ENCODE results near the gene SPZ1.

SPZ1 gene

GRCh38 chr5:80318212-80318611 lies 1.6 kb upstream of the SPZ1 start:
- Histone ChIP-seq H3K23ac (ENCODE audit: low read length in 2 of 2) (no peak overlapping the region), H3K9me3 (ENCODE audit: control insufficient read depth, low read length) (no peaks in the 10 kb centered on the region), H3K4ac (ENCODE audit: low read depth in 1 of 2, low read length in 2 of 2) (no peak overlapping the region), H4K91ac (ENCODE audit: low read length) (no peak overlapping the region), H4K8ac (ENCODE audit: low read length) (no peak overlapping the region), H3K4me1 (ENCODE audit: control insufficient read depth, insufficient read depth, low read depth, low read length) (no peaks in the 10 kb centered on the region), H3K4me3 (ENCODE audit: insufficient read depth in 1 of 2, low read depth in 1 of 2, low read length in 2 of 2) (no peak overlapping the region), H3K79me1 (replicated peaks; ENCODE audit: low read length, poor library complexity, severe bottlenecking) (no peaks in the 10 kb centered on the region), H3K18ac (ENCODE audit: low read depth in 1 of 2, low read length in 2 of 2) (no peak overlapping the region), H3K27me3 (ENCODE audit: control insufficient read depth in 1 of 2, insufficient read depth in 1 of 2, low read length in 2 of 2) (peaks cover 15 to 36% of the 10 kb centered on the region in 2 experiments), H2AFZ (ENCODE audit: low read depth, low read length) (no peak overlapping the region), H3K36me3 (ENCODE audit: control insufficient read depth in 1 of 2, insufficient read depth in 2 of 2, low read depth in 1 of 2, low read length in 2 of 2) (no peaks in the 10 kb centered on the region), H2BK5ac (ENCODE audit: low read depth, low read length, poor library complexity, severe bottlenecking) (no peak overlapping the region), H3K4me2 (ENCODE audit: low read length, poor library complexity, severe bottlenecking) (no peak overlapping the region), H2BK12ac (ENCODE audit: low read length in 2 of 2) (no peak overlapping the region), H3K27ac (ENCODE audit: low read length, poor library complexity, severe bottlenecking) (no peak overlapping the region), H2BK15ac (ENCODE audit: low read depth, poor library complexity, severe bottlenecking) (no peak overlapping the region), H3K14ac (ENCODE audit: low read length in 2 of 2) (no peak overlapping the region), H2AK5ac (ENCODE audit: low read length, severe bottlenecking) (no peak overlapping the region), H3K9ac (ENCODE audit: low read length) (peak overlapping the region; percentile 6), H2BK120ac (ENCODE audit: low read depth, low read length) (no peak overlapping the region)
- no peak for DNase-seq
- 36% methylated on average over 1 of the region's 1 CpG for WGBS

- H2AFZ ChIP-seq (ENCODE audit: low read depth, low read length): no peak overlapping the region
- no peak overlapping the region for H2BK120ac ChIP-seq (ENCODE audit: low read depth, low read length)
- WGBS: 100% methylated on average over 1 of the region's 1 CpG
- H4K91ac ChIP-seq (ENCODE audit: low read length): no peak overlapping the region
- H2BK15ac ChIP-seq (ENCODE audit: low read depth, poor library complexity, severe bottlenecking): no peak overlapping the region
- no peaks in the 10 kb centered on the region for H3K4me1 ChIP-seq (ENCODE audit: control insufficient read depth, insufficient read depth, low read depth, low read length)
- H3K79me1 ChIP-seq (replicated peaks; ENCODE audit: low read length, poor library complexity, severe bottlenecking): no peaks in the 10 kb centered on the region
- H2BK12ac ChIP-seq (ENCODE audit: low read length in 2 of 2): no peak overlapping the region
- no peak overlapping the region for H3K4me3 ChIP-seq (ENCODE audit: insufficient read depth in 1 of 2, low read depth in 1 of 2, low read length in 2 of 2)
- no peak overlapping the region for H3K4me2 ChIP-seq (ENCODE audit: low read length, poor library complexity, severe bottlenecking)
- no peak overlapping the region for H3K9ac ChIP-seq (ENCODE audit: low read length)
- no peak overlapping the region for H3K4ac ChIP-seq (ENCODE audit: low read depth in 1 of 2, low read length in 2 of 2)
- no peak overlapping the region for H3K18ac ChIP-seq (ENCODE audit: low read depth in 1 of 2, low read length in 2 of 2)
- no peak for DNase-seq
- no peaks in the 10 kb centered on the region for H3K36me3 ChIP-seq (ENCODE audit: control insufficient read depth in 1 of 2, insufficient read depth in 2 of 2, low read depth in 1 of 2, low read length in 2 of 2)
- H3K23ac ChIP-seq (ENCODE audit: low read length in 2 of 2): no peak overlapping the region
- H3K14ac ChIP-seq (ENCODE audit: low read length in 2 of 2): no peak overlapping the region
- H3K9me3 ChIP-seq (ENCODE audit: control insufficient read depth, low read length): no peaks in the 10 kb centered on the region
- no peak overlapping the region for H3K27ac ChIP-seq (ENCODE audit: low read length, poor library complexity, severe bottlenecking)
- H4K8ac ChIP-seq (ENCODE audit: low read length): no peak overlapping the region
- H2AK5ac ChIP-seq (ENCODE audit: low read length, severe bottlenecking): no peak overlapping the region
- H3K27me3 ChIP-seq (ENCODE audit: control insufficient read depth in 1 of 2, insufficient read depth in 1 of 2, low read length in 2 of 2): peaks cover 8 to 17% of the 10 kb centered on the region in 2 experiments
- no peak overlapping the region for H2BK5ac ChIP-seq (ENCODE audit: low read depth, low read length, poor library complexity, severe bottlenecking)
These were observed 5.1 kb downstream of the SPZ1 start for GRCh38 chr5:80324912-80325311.

GRCh38 chr5:80326468-80326867 lies 6.7 kb downstream of the SPZ1 start:
- Histone ChIP-seq H3K4me2 (ENCODE audit: low read length, poor library complexity, severe bottlenecking) (no peak overlapping the region), H3K9ac (ENCODE audit: low read length) (no peak overlapping the region), H3K27ac (ENCODE audit: low read length, poor library complexity, severe bottlenecking) (no peak overlapping the region), H3K9me3 (ENCODE audit: control insufficient read depth, low read length) (no peaks in the 10 kb centered on the region), H2BK5ac (ENCODE audit: low read depth, low read length, poor library complexity, severe bottlenecking) (no peak overlapping the region), H3K27me3 (ENCODE audit: control insufficient read depth in 1 of 2, insufficient read depth in 1 of 2, low read length in 2 of 2) (peaks cover 0 to 4% of the 10 kb centered on the region in 2 experiments), H4K8ac (ENCODE audit: low read length) (no peak overlapping the region), H3K18ac (ENCODE audit: low read depth in 1 of 2, low read length in 2 of 2) (no peak overlapping the region), H2AFZ (ENCODE audit: low read depth, low read length) (no peak overlapping the region), H2BK15ac (ENCODE audit: low read depth, poor library complexity, severe bottlenecking) (no peak overlapping the region), H3K23ac (ENCODE audit: low read length in 2 of 2) (no peak overlapping the region), H3K4ac (ENCODE audit: low read depth in 1 of 2, low read length in 2 of 2) (no peak overlapping the region), H4K91ac (ENCODE audit: low read length) (no peak overlapping the region), H3K79me1 (replicated peaks; ENCODE audit: low read length, poor library complexity, severe bottlenecking) (no peaks in the 10 kb centered on the region), H3K4me3 (ENCODE audit: insufficient read depth in 1 of 2, low read depth in 1 of 2, low read length in 2 of 2) (no peak overlapping the region), H3K4me1 (ENCODE audit: control insufficient read depth, insufficient read depth, low read depth, low read length) (no peaks in the 10 kb centered on the region), H2BK12ac (ENCODE audit: low read length in 2 of 2) (no peak overlapping the region), H2BK120ac (ENCODE audit: low read depth, low read length) (no peak overlapping the region), H3K14ac (ENCODE audit: low read length in 2 of 2) (no peak overlapping the region), H3K36me3 (ENCODE audit: control insufficient read depth in 1 of 2, insufficient read depth in 2 of 2, low read depth in 1 of 2, low read length in 2 of 2) (no peaks in the 10 kb centered on the region), H2AK5ac (ENCODE audit: low read length, severe bottlenecking) (no peak overlapping the region)
- DNase-seq: no peak
- 57% methylated on average over 1 of the region's 1 CpG for WGBS

- no peaks in the 10 kb centered on the region for H3K79me1 ChIP-seq (replicated peaks; ENCODE audit: low read length, poor library complexity, severe bottlenecking)
- no peak overlapping the region for H3K27ac ChIP-seq (ENCODE audit: low read length, poor library complexity, severe bottlenecking)
- H3K9me3 ChIP-seq (ENCODE audit: control insufficient read depth, low read length): no peaks in the 10 kb centered on the region
- no peak overlapping the region for H3K9ac ChIP-seq (ENCODE audit: low read length)
- H3K23ac ChIP-seq (ENCODE audit: low read length in 2 of 2): no peak overlapping the region
- H3K18ac ChIP-seq (ENCODE audit: low read depth in 1 of 2, low read length in 2 of 2): no peak overlapping the region
- no peak overlapping the region for H2BK5ac ChIP-seq (ENCODE audit: low read depth, low read length, poor library complexity, severe bottlenecking)
- H2BK120ac ChIP-seq (ENCODE audit: low read depth, low read length): no peak overlapping the region
- no peak overlapping the region for H3K4me3 ChIP-seq (ENCODE audit: insufficient read depth in 1 of 2, low read depth in 1 of 2, low read length in 2 of 2)
- no peaks in the 10 kb centered on the region for H3K36me3 ChIP-seq (ENCODE audit: control insufficient read depth in 1 of 2, insufficient read depth in 2 of 2, low read depth in 1 of 2, low read length in 2 of 2)
- H3K4me2 ChIP-seq (ENCODE audit: low read length, poor library complexity, severe bottlenecking): no peak overlapping the region
- no peak overlapping the region for H4K91ac ChIP-seq (ENCODE audit: low read length)
- no peaks in the 10 kb centered on the region for H3K4me1 ChIP-seq (ENCODE audit: control insufficient read depth, insufficient read depth, low read depth, low read length)
- H3K14ac ChIP-seq (ENCODE audit: low read length in 2 of 2): no peak overlapping the region
- H2AK5ac ChIP-seq (ENCODE audit: low read length, severe bottlenecking): no peak overlapping the region
- 87% methylated on average over 6 of the region's 7 CpGs for WGBS
- H2BK15ac ChIP-seq (ENCODE audit: low read depth, poor library complexity, severe bottlenecking): no peak overlapping the region
- H3K27me3 ChIP-seq (ENCODE audit: control insufficient read depth in 1 of 2, insufficient read depth in 1 of 2, low read length in 2 of 2): peaks cover 0 to 3% of the 10 kb centered on the region in 2 experiments
- no peak overlapping the region for H2AFZ ChIP-seq (ENCODE audit: low read depth, low read length)
- H2BK12ac ChIP-seq (ENCODE audit: low read length in 2 of 2): no peak overlapping the region
- H3K4ac ChIP-seq (ENCODE audit: low read depth in 1 of 2, low read length in 2 of 2): no peak overlapping the region
- no peak for DNase-seq
- H4K8ac ChIP-seq (ENCODE audit: low read length): no peak overlapping the region
These were observed 17.6 kb downstream of the SPZ1 start for GRCh38 chr5:80337379-80337778.

All from mesenchymal stem cell (in vitro differentiated cells and primary cell).